Gastrocnemius medialis (tissue), 4 donors: ENCODE data around the gene RARRES1.

Experiments
- CTCF ChIP-seq, 5 experiments: fragments of 450-650 bp in 3 of 5; fragments of 200-600 bp in 2 of 5; sonication (generic) in 2 of 5; IDR thresholded peaks in 4 of 5; conservative IDR thresholded peaks in 1 of 5; 1 replicate in 4 of 5; 2 replicates in 1 of 5; pipeline ENCODE4 v1.5.1; 2016 to 2019; ENCODE audit warnings: antibody characterized with exemption in 5 of 5, mild to moderate bottlenecking in 3 of 5, moderate library complexity in 3 of 5
- POLR2A ChIP-seq, 2 donors: fragments of 450-650 bp; IDR thresholded peaks; one replicate each; pipeline ENCODE4 v1.6.1; 2017; ENCODE audit warnings: antibody characterized with exemption in 2 of 2, mild to moderate bottlenecking in 2 of 2, moderate library complexity in 2 of 2

GRCh38 chr3:158765518-158766205 is 33.4 kb upstream of the RARRES1 start:
- TF ChIP-seq CTCF (IDR thresholded peaks at IDR 0.05 in 4 of 5, conservative IDR thresholded peaks at IDR 0.05 in 1 of 5) (no peak), POLR2A (IDR thresholded peaks at IDR 0.05) (no peak)
